RWPE2 (cell line): ENCODE measurements around the gene LPCAT1.

Source experiments
- ATAC-seq: fragments of 200-7000 bp; cut with Tn5 transposase; 3 replicates; pipeline ENCODE4 v1.9.1; 2021; ENCODE audit warnings: low read depth
- DNase-seq: peaks from one replicate; pipeline ENCODE4 v3.0.0-alpha.2; 2020; ENCODE audit warnings: low spot score
- H3K27ac ChIP-seq: fragments of 450-650 bp; 2 replicates; pipeline ENCODE4 v1.5.1; 2017; ENCODE audit warnings: mild to moderate bottlenecking; ENCODE audit not compliant: poor library complexity, severe bottlenecking
- H3K27me3 ChIP-seq: fragments of 250-450 bp; sonication (Bioruptor Pico); 2 replicates; pipeline ENCODE4 v1.5.1; 2021; ENCODE audit warnings: mild to moderate bottlenecking, moderate library complexity; ENCODE audit not compliant: insufficient read depth, poor library complexity, severe bottlenecking
- H3K36me3 ChIP-seq: fragments of 250-450 bp; sonication (Bioruptor Pico); 2 replicates; pipeline ENCODE4 v1.5.1; 2020; ENCODE audit warnings: low read depth, mild to moderate bottlenecking, moderate library complexity
- H3K4me1 ChIP-seq: fragments of 250-450 bp; sonication (Bioruptor Pico); 2 replicates; pipeline ENCODE4 v1.5.1; 2021; ENCODE audit warnings: mild to moderate bottlenecking, moderate library complexity; ENCODE audit not compliant: insufficient read depth, poor library complexity, severe bottlenecking
- H3K4me3 ChIP-seq: fragments of 250-450 bp; sonication (Bioruptor Pico); 2 replicates; pipeline ENCODE4 v1.5.1; 2021; ENCODE audit warnings: mild to moderate bottlenecking, moderate library complexity; ENCODE audit not compliant: severe bottlenecking
- H3K9me3 ChIP-seq: fragments of 250-450 bp; sonication (Bioruptor Pico); 2 replicates; pipeline ENCODE4 v1.5.1; 2021; ENCODE audit warnings: mild to moderate bottlenecking, moderate library complexity; ENCODE audit not compliant: severe bottlenecking
- TF ChIP-seq, protein P1 (sequence below): fragments of 450-650 bp; IDR thresholded peaks from one replicate; pipeline ENCODE4 v1.5.1; 2017; ENCODE audit warnings: mild to moderate bottlenecking, moderate library complexity; ENCODE audit not compliant: poor library complexity, severe bottlenecking

LPCAT1 gene

DNA sequence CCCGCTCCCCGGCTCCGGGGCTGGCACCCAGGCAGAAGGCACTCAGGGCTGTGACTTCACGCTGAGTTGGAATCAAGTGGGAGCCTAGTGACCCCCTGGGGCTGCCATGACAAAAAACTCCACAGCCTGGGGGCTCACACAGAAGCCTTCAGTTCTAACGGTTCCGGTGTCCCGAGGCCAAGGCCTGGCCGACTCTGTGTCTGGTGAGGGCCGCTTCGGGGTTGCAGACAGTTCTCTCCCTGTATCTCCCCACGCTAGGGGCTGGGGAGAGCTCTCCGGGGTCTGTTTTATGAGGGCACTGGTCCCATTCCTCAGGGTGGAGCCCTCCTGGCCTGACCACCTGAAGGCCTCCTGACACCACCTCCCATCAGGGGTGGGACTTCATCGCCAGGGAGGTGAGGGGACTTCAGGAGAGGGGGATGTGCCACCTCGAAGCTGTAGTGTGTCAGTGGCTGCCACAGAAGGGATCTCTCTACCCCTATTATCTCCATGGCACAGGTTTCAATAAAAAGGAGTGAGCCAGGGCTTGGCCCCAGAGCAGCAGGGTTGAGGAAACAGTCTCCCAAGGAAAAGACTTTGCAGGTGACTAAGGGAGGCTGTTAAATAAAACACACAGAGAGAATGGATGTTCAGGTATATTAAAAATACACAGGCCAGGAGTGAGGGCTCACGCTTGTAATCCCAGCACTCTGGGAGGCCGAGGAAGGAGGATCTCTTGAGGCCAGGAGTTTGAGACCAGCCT lies 77.0 kb downstream of the LPCAT1 start:
- H3K9me3 ChIP-seq = no peaks in the 10 kb centered on the region
- no peak overlapping the region for H3K27ac ChIP-seq
- H3K4me3 ChIP-seq = no peak overlapping the region
- no peaks in the 10 kb centered on the region for H3K36me3 ChIP-seq
- TF ChIP-seq, protein P1, sequence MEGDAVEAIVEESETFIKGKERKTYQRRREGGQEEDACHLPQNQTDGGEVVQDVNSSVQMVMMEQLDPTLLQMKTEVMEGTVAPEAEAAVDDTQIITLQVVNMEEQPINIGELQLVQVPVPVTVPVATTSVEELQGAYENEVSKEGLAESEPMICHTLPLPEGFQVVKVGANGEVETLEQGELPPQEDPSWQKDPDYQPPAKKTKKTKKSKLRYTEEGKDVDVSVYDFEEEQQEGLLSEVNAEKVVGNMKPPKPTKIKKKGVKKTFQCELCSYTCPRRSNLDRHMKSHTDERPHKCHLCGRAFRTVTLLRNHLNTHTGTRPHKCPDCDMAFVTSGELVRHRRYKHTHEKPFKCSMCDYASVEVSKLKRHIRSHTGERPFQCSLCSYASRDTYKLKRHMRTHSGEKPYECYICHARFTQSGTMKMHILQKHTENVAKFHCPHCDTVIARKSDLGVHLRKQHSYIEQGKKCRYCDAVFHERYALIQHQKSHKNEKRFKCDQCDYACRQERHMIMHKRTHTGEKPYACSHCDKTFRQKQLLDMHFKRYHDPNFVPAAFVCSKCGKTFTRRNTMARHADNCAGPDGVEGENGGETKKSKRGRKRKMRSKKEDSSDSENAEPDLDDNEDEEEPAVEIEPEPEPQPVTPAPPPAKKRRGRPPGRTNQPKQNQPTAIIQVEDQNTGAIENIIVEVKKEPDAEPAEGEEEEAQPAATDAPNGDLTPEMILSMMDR = no peak
- ATAC-seq (no peak), DNase-seq (peak; percentile 59)
- H3K4me1 ChIP-seq = no peaks in the 10 kb centered on the region
- H3K27me3 ChIP-seq = peaks cover 95% of the 10 kb centered on the region

DNA sequence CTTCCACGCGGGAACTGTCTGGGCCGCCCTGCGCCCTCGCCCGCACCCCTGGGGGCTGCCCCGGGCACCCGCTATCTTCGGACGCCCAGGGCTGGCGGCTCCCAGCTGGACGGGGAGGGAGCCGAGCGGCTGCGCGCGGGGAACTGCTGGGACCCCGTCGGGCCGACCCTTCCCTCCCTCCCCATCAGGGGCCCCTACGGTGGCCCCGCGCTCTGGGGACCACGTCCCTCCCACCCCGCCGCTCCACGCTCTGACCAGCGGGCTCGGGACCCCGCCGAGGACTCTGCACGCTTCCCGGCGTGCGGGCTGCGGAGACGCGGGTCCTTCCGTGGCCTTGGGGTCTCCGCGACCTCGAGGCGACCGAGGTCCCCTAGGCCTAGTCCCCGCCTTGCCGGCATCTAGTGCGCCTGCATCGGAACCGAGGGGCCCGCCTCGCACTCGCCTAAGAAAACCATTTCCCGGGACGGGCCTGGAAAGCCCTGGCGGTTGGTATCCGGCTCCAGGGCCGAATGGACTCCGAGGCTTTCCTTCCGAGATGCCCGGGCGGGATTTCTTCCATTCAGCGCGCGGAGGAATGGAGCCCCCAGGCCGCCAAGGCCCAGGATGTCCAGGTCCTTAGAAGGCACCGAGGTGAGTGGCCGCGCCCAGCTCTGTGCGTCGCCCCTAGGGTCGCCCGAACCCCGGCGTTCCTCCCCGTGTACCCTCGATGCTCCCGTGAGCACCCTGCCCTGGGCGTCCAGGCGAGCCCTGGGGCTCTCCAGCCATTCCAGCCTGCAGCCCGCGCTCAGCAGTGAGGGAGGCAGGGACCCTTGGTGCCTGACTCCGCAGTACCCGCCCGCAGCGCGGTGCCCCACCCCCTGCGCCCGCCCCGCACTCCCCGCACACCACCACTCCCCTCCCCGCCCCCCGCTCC lies 77.8 kb downstream of the LPCAT1 start:
- ATAC-seq (peak; percentile 12; the same call in 1 of the 3 replicates), DNase-seq (peak; percentile 64)
- Histone ChIP-seq H3K9me3 (no peaks in the 10 kb centered on the region), H3K36me3 (no peaks in the 10 kb centered on the region), H3K4me3 (no peak overlapping the region), H3K27ac (no peak overlapping the region), H3K4me1 (no peaks in the 10 kb centered on the region), H3K27me3 (peaks cover 92% of the 10 kb centered on the region)
- TF ChIP-seq, protein P1 = no peak

DNA sequence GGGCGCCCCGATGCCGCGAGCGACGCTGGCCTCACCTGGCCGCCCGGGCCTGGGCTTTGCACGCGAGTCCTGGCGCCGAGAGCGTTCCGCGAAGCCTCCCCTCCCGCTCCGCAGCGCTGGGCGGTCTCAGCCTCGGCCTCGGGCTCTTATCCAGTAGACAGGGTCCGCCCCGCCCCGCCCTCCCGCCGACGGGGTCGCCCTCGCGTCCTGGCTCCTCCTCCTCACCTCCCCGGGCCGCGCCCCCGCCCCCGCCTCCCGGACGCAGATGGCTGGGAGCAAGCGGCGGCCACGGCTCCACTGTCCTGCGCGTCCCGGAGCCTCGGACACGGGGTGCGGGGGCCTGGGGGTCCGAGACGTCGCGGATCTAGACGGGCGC lies 78.5 kb downstream of the LPCAT1 start, which contains the start of gene SLC6A3:
Gene SLC6A3 (minus strand): TSS at position 128 of the 376 bp plus-strand sequence. CDS start 2,243 bp downstream, outside the sequence.
- DNase-seq = peak; percentile 74

DNA sequence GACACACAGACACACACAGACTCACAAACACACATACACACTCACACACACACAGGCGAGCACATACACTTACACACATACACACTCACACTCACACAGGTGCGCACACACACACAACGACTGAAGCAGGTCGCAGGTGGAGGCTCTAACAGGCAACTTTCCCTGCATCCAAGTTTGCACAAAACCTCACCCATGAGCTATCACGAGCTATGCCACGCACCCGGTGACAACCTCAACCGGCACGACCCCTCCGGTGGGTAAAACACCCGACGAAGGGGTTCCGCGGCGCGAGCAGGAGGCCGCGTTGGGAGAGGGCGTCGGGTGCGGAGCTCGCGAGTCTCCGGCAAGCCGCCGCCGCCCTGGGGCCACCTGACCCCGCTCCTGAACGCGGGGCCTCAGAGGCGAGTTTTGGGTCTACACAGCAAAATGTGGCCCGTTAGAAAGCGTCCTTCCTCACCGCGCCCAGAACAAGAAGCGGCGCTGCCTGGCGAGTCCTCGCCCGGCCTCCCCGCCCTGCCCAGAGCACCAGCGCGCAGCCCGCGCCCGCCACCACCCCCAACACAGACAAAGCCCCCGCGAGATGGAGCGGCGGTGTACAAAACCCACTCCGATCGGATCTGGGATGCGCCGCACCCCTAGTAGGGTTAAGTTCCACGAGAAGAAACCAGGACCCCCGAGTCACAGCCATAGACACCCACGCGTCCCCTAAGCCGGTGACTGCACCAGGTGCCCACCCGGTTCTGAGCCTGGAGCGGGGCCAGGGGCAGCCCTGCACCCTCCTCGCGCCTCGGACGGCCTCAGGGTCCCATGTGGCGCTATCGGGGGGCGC lies 79.2 kb downstream of the LPCAT1 start:
- Histone ChIP-seq H3K27me3 (peaks cover 88% of the 10 kb centered on the region), H3K4me1 (no peaks in the 10 kb centered on the region), H3K36me3 (no peaks in the 10 kb centered on the region), H3K9me3 (peaks cover 4% of the 10 kb centered on the region), H3K4me3 (no peak overlapping the region), H3K27ac (no peak overlapping the region)
- ATAC-seq = no peak
- TF ChIP-seq, protein P1 = no peak
- DNase-seq = peak; percentile 68

More for the DNA sequence above, 78.5 kb downstream of the LPCAT1 start, which contains the start of gene SLC6A3:
- no peak within 1 kb of the TSS for H3K4me3 ChIP-seq
- no peaks in the 10 kb centered on the region for H3K36me3 ChIP-seq
- H3K4me1 ChIP-seq = no peaks in the 10 kb centered on the region
- peaks cover 4% of the 10 kb centered on the region for H3K9me3 ChIP-seq
- TF ChIP-seq, protein P1 = no peak
- H3K27ac ChIP-seq = no peak within 1 kb of the TSS
- peak; percentile 58 for ATAC-seq
- peaks cover 94% of the 10 kb centered on the region for H3K27me3 ChIP-seq
